Ovary (tissue), 3 donors: ENCODE data around the gene EID2.

Experiments used
- CTCF ChIP-seq, 3 donors: fragments of 450-650 bp in 2 of 3; fragments of 200-600 bp in 1 of 3; IDR thresholded peaks; one replicate each; pipeline versions ENCODE4 v1.5.1 to v1.8.0; 2016 to 2022; ENCODE audit warnings: antibody characterized with exemption in 3 of 3, mild to moderate bottlenecking in 1 of 3
- EP300 ChIP-seq: sonication (generic); formaldehyde crosslinking; IDR thresholded peaks from one replicate; pipeline ENCODE4 v1.6.1; 2017; ENCODE audit warnings: antibody characterized with exemption
- POLR2A ChIP-seq: fragments of 450-650 bp; IDR thresholded peaks from one replicate; pipeline ENCODE4 v1.6.1; 2017; ENCODE audit warnings: antibody characterized with exemption, mild to moderate bottlenecking, moderate library complexity
- donor health status: DM: no; HTN: no; CAD: no.

- TF ChIP-seq CTCF (IDR thresholded peaks at IDR 0.05): peak; percentile 76 to 100 (median 99)
- TF ChIP-seq POLR2A: peak; percentile 81
- TF ChIP-seq EP300: no peak
These were observed 7.5 kb downstream of the EID2 start, which contains the start of gene EID2B for GRCh38 chr19:39532233-39533002.
